K562 (cell line): ENCODE data around the gene SERBP1. TPM values are rescaled to one million over a fixed set of nuclear protein-coding genes. Genes with fewer than 3 reads are reported as not detected.

Source experiments
- ATF2 ChIP-seq: sonication (generic); formaldehyde crosslinking; IDR thresholded peaks from 2 replicates; pipeline ENCODE4 v1.8.1; 2022; ENCODE audit warnings: missing genetic modification reagents
- BCOR ChIP-seq: fragments of 450-650 bp; IDR thresholded peaks from 2 replicates; pipeline ENCODE4 v1.6.1; 2016
- BRF1 ChIP-seq: IDR thresholded peaks from 3 replicates; pipeline ENCODE4 v1.6.1; 2011; ENCODE audit warnings: borderline replicate concordance, mild to moderate bottlenecking; ENCODE audit not compliant: insufficient read length; ENCODE audit errors: extremely low read depth
- CREM ChIP-seq: IDR thresholded peaks from 2 replicates; pipeline ENCODE4 v1.6.1; 2014; ENCODE audit warnings: antibody characterized with exemption, low read depth
- FOXK2 ChIP-seq, 2 experiments: fragments of 450-650 bp; IDR thresholded peaks in 1 of 2; conservative IDR thresholded peaks in 1 of 2; 2 replicates each; pipeline ENCODE4 v1.6.1; 2016; ENCODE audit warnings: low read depth in 2 of 2, mild to moderate bottlenecking in 1 of 2
- HDAC8 ChIP-seq: fragments of 450-650 bp; IDR thresholded peaks from 2 replicates; pipeline ENCODE4 v1.6.1; 2016; ENCODE audit warnings: mild to moderate bottlenecking, missing genetic modification characterization, moderate library complexity, missing compliant biosample characterization
- L3MBTL2 ChIP-seq: fragments of 450-650 bp; IDR thresholded peaks from 2 replicates; pipeline ENCODE4 v1.6.1; 2016; ENCODE audit warnings: mild to moderate bottlenecking, moderate library complexity
- NFXL1 ChIP-seq: fragments of 450-650 bp; formaldehyde crosslinking; IDR thresholded peaks from 2 replicates; pipeline ENCODE4 v1.4.0; 2021; ENCODE audit warnings: mild to moderate bottlenecking
- NR2C1 ChIP-seq, 2 experiments: fragments of 450-650 bp; IDR thresholded peaks; 2 replicates each; pipeline ENCODE4 v1.6.1; 2017; ENCODE audit warnings: mild to moderate bottlenecking in 2 of 2, antibody characterized with exemption in 1 of 2, inconsistent platforms in 1 of 2, missing compliant biosample characterization in 1 of 2, missing genetic modification characterization in 1 of 2
- NRF1 ChIP-seq, 2 experiments: fragments of 450-650 bp; IDR thresholded peaks in 1 of 2; conservative IDR thresholded peaks in 1 of 2; 2 replicates each; pipeline ENCODE4 v1.6.1; 2014; ENCODE audit warnings: mild to moderate bottlenecking in 2 of 2
- POLR2B ChIP-seq: fragments of 450-650 bp; IDR thresholded peaks from 2 replicates; pipeline ENCODE4 v1.6.1; 2018; ENCODE audit warnings: low read depth; ENCODE audit not compliant: partially characterized antibody
- PRDM10 ChIP-seq: fragments of 450-650 bp; IDR thresholded peaks from 2 replicates; pipeline ENCODE4 v1.6.1; 2018; ENCODE audit not compliant: partially characterized antibody
- TCF3 ChIP-seq: sonication (generic); formaldehyde crosslinking; IDR thresholded peaks from 2 replicates; pipeline ENCODE4 v1.4.0; 2020; ENCODE audit warnings: mild to moderate bottlenecking, missing genetic modification reagents
- YY1 ChIP-seq, 3 experiments: IDR thresholded peaks; 2 replicates each; pipeline ENCODE4 v1.6.1; 2011; ENCODE audit warnings: low read length in 2 of 3, mild to moderate bottlenecking in 2 of 3, moderate library complexity in 2 of 3, borderline replicate concordance in 1 of 3, control low read depth in 1 of 3, low read depth in 1 of 3; ENCODE audit not compliant: insufficient read depth in 3 of 3, insufficient replicate concordance in 2 of 3, control insufficient read depth in 1 of 3, insufficient read length in 1 of 3; ENCODE audit errors: extremely low read depth in 1 of 3
- ZFX ChIP-seq: sonication (generic); formaldehyde crosslinking; IDR thresholded peaks from 2 replicates; pipeline ENCODE4 v1.8.0; 2022; ENCODE audit warnings: mild to moderate bottlenecking, missing genetic modification reagents, moderate library complexity
- ZNF175 ChIP-seq: fragments of 200-800 bp; sonication (Bioruptor generic); IDR thresholded peaks from 2 replicates; pipeline ENCODE4 v1.6.1; 2016; ENCODE audit warnings: low read depth, mild to moderate bottlenecking, missing genetic modification characterization, missing compliant biosample characterization
- ZNF511 ChIP-seq: sonication (generic); formaldehyde crosslinking; IDR thresholded peaks from 2 replicates; pipeline ENCODE4 v1.8.0; 2022; ENCODE audit warnings: mild to moderate bottlenecking, missing genetic modification reagents
- ZNF639 ChIP-seq, 2 experiments: fragments of 200-800 bp in 1 of 2; sonication (Bioruptor generic) in 1 of 2; sonication (generic) in 1 of 2; formaldehyde crosslinking in 1 of 2; IDR thresholded peaks in 1 of 2; conservative IDR thresholded peaks in 1 of 2; 2 replicates each; pipeline versions ENCODE4 v1.5.0 to v1.6.1; 2016 to 2020; ENCODE audit warnings: missing compliant biosample characterization in 1 of 2, missing genetic modification characterization in 1 of 2, missing genetic modification reagents in 1 of 2
- polyA plus RNA-seq, 8 experiments: library from polyadenylated mRNA; depleted of rRNA in 4 of 8; stranded (reverse) in 5 of 8; unstranded in 3 of 8; fragments of >200 nt; fragmentation: Nextera tagmentation in 2 of 8; fragmentation: Illumina TruSeq in 1 of 8; extraction: Ambion mirVana in 2 of 8; extraction: Trizol in 1 of 8; gene quantifications; 2 replicates each; pipeline versions ENCODE4 v1.2.1 to v1.2.3, GENCODE V29; 2011 to 2014; ENCODE audit warnings: inconsistent platforms in 1 of 8, missing spikeins in 1 of 8
- total RNA-seq, 7 experiments: library from RNA; depleted of rRNA in 6 of 7; stranded (reverse); fragments of >200 nt in 6 of 7; fragmentation: Illumina TruSeq in 2 of 7; extraction: Trizol in 2 of 7; gene quantifications; 2 replicates each; pipeline versions ENCODE4 v1.2.1 to v1.2.3, GENCODE V29; 2011 to 2021; ENCODE audit warnings: low replicate concordance in 1 of 7

Gene SERBP1
- total and polyA plus RNA-seq, 9 of the 15 experiments (the other 6 are each of a cell fraction or from before 2014, with no cell fraction given) = 79.9 to 761 (median 464) TPM

- TF ChIP-seq ZNF639 (CRISPR knock-in tag; conservative IDR thresholded peaks at IDR 0.05 in 1 of 2, IDR thresholded peaks at IDR 0.05 in 1 of 2) (peak in 1 of 2 experiments; percentile 53; a peak in 1 of 4 replicates), CREM (peak; percentile 89), ZFX (CRISPR knock-in tag) (peak; percentile 61; the same call in 1 of the 2 replicates), ZNF175 (CRISPR knock-in tag) (peak; percentile 76; the same call in 1 of the 2 replicates), TCF3 (CRISPR knock-in tag) (peak; percentile 38; the same call in 1 of the 2 replicates), BCOR (0 out of 2 replicates have a peak, but pooled peaks have one; percentile 20), FOXK2 (conservative IDR thresholded peaks at IDR 0.05 in 1 of 2, IDR thresholded peaks at IDR 0.05 in 1 of 2; ENCODE audit: low read depth in 2 of 2) (peak in 1 of 2 experiments; percentile 55; a peak in 2 of 4 replicates), NRF1 (conservative IDR thresholded peaks at IDR 0.05 in 1 of 2, IDR thresholded peaks at IDR 0.05 in 1 of 2) (peak; percentile 83 to 87), HDAC8 (tag) (peak; percentile 73; the same call in 1 of the 2 replicates), YY1 (IDR thresholded peaks at IDR 0.05; ENCODE audit: borderline replicate concordance in 1 of 3, control insufficient read depth in 1 of 3, extremely low read depth in 1 of 3, insufficient read depth in 3 of 3, insufficient read length in 1 of 3, insufficient replicate concordance in 2 of 3, low read depth in 1 of 3, low read length in 2 of 3) (peak; percentile 81 to 97 (median 94)), NFXL1 (CRISPR knock-in tag) (no peak), PRDM10 (peak; percentile 91), POLR2B (peak; percentile 80), NR2C1 (IDR thresholded peaks at IDR 0.05) (peak; percentile 67), NR2C1 (tag; IDR thresholded peaks at IDR 0.05) (peak; percentile 78), L3MBTL2 (peak; percentile 91), BRF1 (no peak), ATF2 (CRISPR knock-in tag) (no peak), ZNF511 (CRISPR knock-in tag) (peak; percentile 86)
Observed at GRCh38 chr1:67430358-67431155, at the start of gene SERBP1 (continued).
